ENCODE measurements around the gene MYCBP2. TPM values are rescaled to one million over a fixed set of nuclear protein-coding genes. Genes with fewer than 3 reads are reported as not detected.

MYCBP2 gene
- total RNA-seq = 61.1 TPM

- no peaks in the 10 kb centered on the region for H3K9me3 ChIP-seq (ENCODE audit: control insufficient read depth in 3 of 3, low read length in 3 of 3)
- peak within 1 kb of the TSS; percentile 78 to 93 (median 86) for H3K9ac ChIP-seq (ENCODE audit: low read depth in 1 of 3, low read length in 3 of 3)
- H3K27ac ChIP-seq (ENCODE audit: low read depth, low read length) = peak within 1 kb of the TSS; percentile 90
- peak within 1 kb of the TSS; percentile 88 to 98 (median 95) for H3K4me3 ChIP-seq (ENCODE audit: low read length in 3 of 3)
- no peaks in the 10 kb centered on the region for H3K27me3 ChIP-seq (ENCODE audit: control insufficient read depth in 3 of 3, insufficient read depth in 3 of 3, low read length in 3 of 3)
- H3K4me1 ChIP-seq (ENCODE audit: control insufficient read depth in 3 of 3, insufficient read depth in 3 of 3, low read length in 3 of 3) = peaks cover 32 to 42% (median 41%) of the 10 kb centered on the region in 3 donors
- no peaks in the 10 kb centered on the region for H3K36me3 ChIP-seq (ENCODE audit: control insufficient read depth in 3 of 3, insufficient read depth in 3 of 3, low read length in 3 of 3)
These were observed at the start of gene MYCBP2 for GRCh38 chr13:77326905-77327604. TSS of gene MYCBP2 (minus strand) at chr13:77327094. CDS start at chr13:77326775, 319 bp downstream.

- no peak overlapping the region for H3K27ac ChIP-seq (ENCODE audit: low read depth, low read length)
- no peak overlapping the region for H3K9ac ChIP-seq (ENCODE audit: low read depth in 1 of 3, low read length in 3 of 3)
- H3K4me1 ChIP-seq (ENCODE audit: control insufficient read depth in 3 of 3, insufficient read depth in 3 of 3, low read length in 3 of 3) = no peaks in the 10 kb centered on the region
- H3K4me3 ChIP-seq (ENCODE audit: low read length in 3 of 3) = no peak overlapping the region
- no peaks in the 10 kb centered on the region for H3K27me3 ChIP-seq (ENCODE audit: control insufficient read depth in 3 of 3, insufficient read depth in 3 of 3, low read length in 3 of 3)
- no peaks in the 10 kb centered on the region for H3K36me3 ChIP-seq (ENCODE audit: control insufficient read depth in 3 of 3, insufficient read depth in 3 of 3, low read length in 3 of 3)
- no peaks in the 10 kb centered on the region for H3K9me3 ChIP-seq (ENCODE audit: control insufficient read depth in 3 of 3, low read length in 3 of 3)
These were observed 48.7 kb upstream of the MYCBP2 start for GRCh38 chr13:77375560-77376108.

GRCh38 chr13:77374786-77375185 lies 47.9 kb upstream of the MYCBP2 start:
- Histone ChIP-seq H3K9me3 (ENCODE audit: control insufficient read depth in 3 of 3, low read length in 3 of 3) (no peaks in the 10 kb centered on the region), H3K9ac (ENCODE audit: low read depth in 1 of 3, low read length in 3 of 3) (no peak overlapping the region), H3K4me1 (ENCODE audit: control insufficient read depth in 3 of 3, insufficient read depth in 3 of 3, low read length in 3 of 3) (no peaks in the 10 kb centered on the region), H3K36me3 (ENCODE audit: control insufficient read depth in 3 of 3, insufficient read depth in 3 of 3, low read length in 3 of 3) (no peaks in the 10 kb centered on the region), H3K27me3 (ENCODE audit: control insufficient read depth in 3 of 3, insufficient read depth in 3 of 3, low read length in 3 of 3) (no peaks in the 10 kb centered on the region), H3K4me3 (ENCODE audit: low read length in 3 of 3) (no peak overlapping the region), H3K27ac (ENCODE audit: low read depth, low read length) (no peak overlapping the region)

- Histone ChIP-seq H3K27me3 (ENCODE audit: control insufficient read depth in 3 of 3, insufficient read depth in 3 of 3, low read length in 3 of 3) (no peaks in the 10 kb centered on the region), H3K9ac (ENCODE audit: low read depth in 1 of 3, low read length in 3 of 3) (no peak overlapping the region), H3K36me3 (ENCODE audit: control insufficient read depth in 3 of 3, insufficient read depth in 3 of 3, low read length in 3 of 3) (no peaks in the 10 kb centered on the region), H3K4me1 (ENCODE audit: control insufficient read depth in 3 of 3, insufficient read depth in 3 of 3, low read length in 3 of 3) (no peaks in the 10 kb centered on the region), H3K4me3 (ENCODE audit: low read length in 3 of 3) (no peak overlapping the region), H3K27ac (ENCODE audit: low read depth, low read length) (no peak overlapping the region), H3K9me3 (ENCODE audit: control insufficient read depth in 3 of 3, low read length in 3 of 3) (no peaks in the 10 kb centered on the region)
These were observed 47.4 kb upstream of the MYCBP2 start for GRCh38 chr13:77374339-77374738.

- H3K9me3 ChIP-seq (ENCODE audit: control insufficient read depth in 3 of 3, low read length in 3 of 3) = no peaks in the 10 kb centered on the region
- no peaks in the 10 kb centered on the region for H3K36me3 ChIP-seq (ENCODE audit: control insufficient read depth in 3 of 3, insufficient read depth in 3 of 3, low read length in 3 of 3)
- H3K27me3 ChIP-seq (ENCODE audit: control insufficient read depth in 3 of 3, insufficient read depth in 3 of 3, low read length in 3 of 3) = no peaks in the 10 kb centered on the region
- H3K4me3 ChIP-seq (ENCODE audit: low read length in 3 of 3) = no peak overlapping the region
- H3K9ac ChIP-seq (ENCODE audit: low read depth in 1 of 3, low read length in 3 of 3) = no peak overlapping the region
- H3K27ac ChIP-seq (ENCODE audit: low read depth, low read length) = no peak overlapping the region
- no peaks in the 10 kb centered on the region for H3K4me1 ChIP-seq (ENCODE audit: control insufficient read depth in 3 of 3, insufficient read depth in 3 of 3, low read length in 3 of 3)
These were observed 46.6 kb upstream of the MYCBP2 start for GRCh38 chr13:77373502-77373901.

- Histone ChIP-seq H3K27me3 (ENCODE audit: control insufficient read depth in 3 of 3, insufficient read depth in 3 of 3, low read length in 3 of 3) (no peaks in the 10 kb centered on the region), H3K4me3 (ENCODE audit: low read length in 3 of 3) (no peak overlapping the region), H3K9ac (ENCODE audit: low read depth in 1 of 3, low read length in 3 of 3) (no peak overlapping the region), H3K36me3 (ENCODE audit: control insufficient read depth in 3 of 3, insufficient read depth in 3 of 3, low read length in 3 of 3) (no peaks in the 10 kb centered on the region), H3K4me1 (ENCODE audit: control insufficient read depth in 3 of 3, insufficient read depth in 3 of 3, low read length in 3 of 3) (no peaks in the 10 kb centered on the region), H3K27ac (ENCODE audit: low read depth, low read length) (no peak overlapping the region), H3K9me3 (ENCODE audit: control insufficient read depth in 3 of 3, low read length in 3 of 3) (no peaks in the 10 kb centered on the region)
These were observed 45.4 kb upstream of the MYCBP2 start for GRCh38 chr13:77372275-77372674.

GRCh38 chr13:77370888-77371287 lies 44.0 kb upstream of the MYCBP2 start:
- no peaks in the 10 kb centered on the region for H3K27me3 ChIP-seq (ENCODE audit: control insufficient read depth in 3 of 3, insufficient read depth in 3 of 3, low read length in 3 of 3)
- no peak overlapping the region for H3K27ac ChIP-seq (ENCODE audit: low read depth, low read length)
- H3K4me1 ChIP-seq (ENCODE audit: control insufficient read depth in 3 of 3, insufficient read depth in 3 of 3, low read length in 3 of 3) = no peaks in the 10 kb centered on the region
- H3K36me3 ChIP-seq (ENCODE audit: control insufficient read depth in 3 of 3, insufficient read depth in 3 of 3, low read length in 3 of 3) = no peaks in the 10 kb centered on the region
- H3K9me3 ChIP-seq (ENCODE audit: control insufficient read depth in 3 of 3, low read length in 3 of 3) = no peaks in the 10 kb centered on the region
- H3K9ac ChIP-seq (ENCODE audit: low read depth in 1 of 3, low read length in 3 of 3) = no peak overlapping the region
- no peak overlapping the region for H3K4me3 ChIP-seq (ENCODE audit: low read length in 3 of 3)

GRCh38 chr13:77362166-77362565 lies 35.3 kb upstream of the MYCBP2 start:
- H3K4me3 ChIP-seq (ENCODE audit: low read length in 3 of 3) = no peak overlapping the region
- H3K27me3 ChIP-seq (ENCODE audit: control insufficient read depth in 3 of 3, insufficient read depth in 3 of 3, low read length in 3 of 3) = no peaks in the 10 kb centered on the region
- H3K36me3 ChIP-seq (ENCODE audit: control insufficient read depth in 3 of 3, insufficient read depth in 3 of 3, low read length in 3 of 3) = no peaks in the 10 kb centered on the region

GRCh38 chr13:77360032-77360685 lies 33.3 kb upstream of the MYCBP2 start:
- no peaks in the 10 kb centered on the region for H3K27me3 ChIP-seq (ENCODE audit: control insufficient read depth in 3 of 3, insufficient read depth in 3 of 3, low read length in 3 of 3)
- H3K9me3 ChIP-seq (ENCODE audit: control insufficient read depth in 3 of 3, low read length in 3 of 3) = no peaks in the 10 kb centered on the region
- H3K4me3 ChIP-seq (ENCODE audit: low read length in 3 of 3) = no peak overlapping the region
- no peaks in the 10 kb centered on the region for H3K4me1 ChIP-seq (ENCODE audit: control insufficient read depth in 3 of 3, insufficient read depth in 3 of 3, low read length in 3 of 3)
- H3K9ac ChIP-seq (ENCODE audit: low read depth in 1 of 3, low read length in 3 of 3) = no peak overlapping the region
- no peak overlapping the region for H3K27ac ChIP-seq (ENCODE audit: low read depth, low read length)
- H3K36me3 ChIP-seq (ENCODE audit: control insufficient read depth in 3 of 3, insufficient read depth in 3 of 3, low read length in 3 of 3) = no peaks in the 10 kb centered on the region

More at GRCh38 chr13:77362166-77362565, 35.3 kb upstream of the MYCBP2 start:
- no peaks in the 10 kb centered on the region for H3K9me3 ChIP-seq (ENCODE audit: control insufficient read depth in 3 of 3, low read length in 3 of 3)
- H3K9ac ChIP-seq (ENCODE audit: low read depth in 1 of 3, low read length in 3 of 3) = no peak overlapping the region
- H3K4me1 ChIP-seq (ENCODE audit: control insufficient read depth in 3 of 3, insufficient read depth in 3 of 3, low read length in 3 of 3) = no peaks in the 10 kb centered on the region
- no peak overlapping the region for H3K27ac ChIP-seq (ENCODE audit: low read depth, low read length)

- no peaks in the 10 kb centered on the region for H3K36me3 ChIP-seq (ENCODE audit: control insufficient read depth in 3 of 3, insufficient read depth in 3 of 3, low read length in 3 of 3)
- H3K4me3 ChIP-seq (ENCODE audit: low read length in 3 of 3) = no peak overlapping the region
- H3K9ac ChIP-seq (ENCODE audit: low read depth in 1 of 3, low read length in 3 of 3) = no peak overlapping the region
- H3K4me1 ChIP-seq (ENCODE audit: control insufficient read depth in 3 of 3, insufficient read depth in 3 of 3, low read length in 3 of 3) = no peaks in the 10 kb centered on the region
- H3K27ac ChIP-seq (ENCODE audit: low read depth, low read length) = no peak overlapping the region
- H3K9me3 ChIP-seq (ENCODE audit: control insufficient read depth in 3 of 3, low read length in 3 of 3) = no peaks in the 10 kb centered on the region
- no peaks in the 10 kb centered on the region for H3K27me3 ChIP-seq (ENCODE audit: control insufficient read depth in 3 of 3, insufficient read depth in 3 of 3, low read length in 3 of 3)
These were observed 32.3 kb upstream of the MYCBP2 start for GRCh38 chr13:77359171-77359570.

Measured in skeletal muscle tissue (tissue), 4 donors.